A673 (cell line): ENCODE measurements around the gene SH2D3C. TPM values are rescaled to one million over a fixed set of nuclear protein-coding genes. Genes with fewer than 3 reads are reported as not detected.

Experiments
- BruUV-seq: library from RNA; stranded (reverse); fragments of 400-500 nt; replicated peaks from 2 replicates; lab custom pipeline; 2021; lab: Mats Ljungman, UMichigan
- CTCF ChIA-PET: fragments of 300-600 bp; sonication (Branson Sonifier 250); formaldehyde crosslinking; loops from one replicate; lab custom pipeline; 2022; ENCODE audit warnings: antibody characterized with exemption; lab: Charles Lee
- POLR2A ChIA-PET: fragments of 300-600 bp; sonication (Branson Sonifier 250); formaldehyde crosslinking; loops from one replicate; lab custom pipeline; 2022; ENCODE audit warnings: antibody characterized with exemption; ENCODE audit not compliant: low non-redundant PET; lab: Charles Lee
- DNase-seq: peaks from one replicate; pipeline ENCODE4 v3.0.0-alpha.2; 2015; ENCODE audit warnings: low spot score
- H3K27ac ChIP-seq: fragments of 200-600 bp; sonication (generic); 2 replicates; pipeline ENCODE4 v1.5.1; 2016; ENCODE audit warnings: mixed run types, low read depth, mild to moderate bottlenecking, mixed read lengths, antibody characterized with exemption, low read length; ENCODE audit not compliant: poor library complexity, severe bottlenecking
- H3K27me3 ChIP-seq: fragments of 200-600 bp; sonication (generic); replicated peaks from 2 replicates; pipeline ENCODE4 v1.6.1; 2017; ENCODE audit warnings: mixed run types, low read depth, mild to moderate bottlenecking, mixed read lengths, antibody characterized with exemption, low read length; ENCODE audit not compliant: insufficient read depth, poor library complexity
- H3K36me3 ChIP-seq: fragments of 200-600 bp; sonication (generic); 2 replicates; pipeline ENCODE4 v1.6.1; 2016; ENCODE audit warnings: mixed run types, mild to moderate bottlenecking, mixed read lengths, antibody characterized with exemption, low read length; ENCODE audit not compliant: insufficient read depth, poor library complexity, severe bottlenecking
- H3K4me1 ChIP-seq: fragments of 200-600 bp; sonication (generic); 2 replicates; pipeline ENCODE4 v1.6.1; 2017; ENCODE audit warnings: mixed run types, mild to moderate bottlenecking, mixed read lengths, antibody characterized with exemption, low read length; ENCODE audit not compliant: insufficient read depth, poor library complexity, severe bottlenecking
- H3K4me3 ChIP-seq: fragments of 200-600 bp; sonication (generic); 2 replicates; pipeline ENCODE4 v1.5.1; 2016; ENCODE audit warnings: low read depth, mixed run types, mild to moderate bottlenecking, mixed read lengths, low read length; ENCODE audit not compliant: poor library complexity, severe bottlenecking
- H3K9me3 ChIP-seq: fragments of 200-600 bp; sonication (generic); 2 replicates; pipeline ENCODE4 v1.6.1; 2016; ENCODE audit warnings: mixed run types, low read depth, mild to moderate bottlenecking, mixed read lengths, antibody characterized with exemption, low read length; ENCODE audit not compliant: poor library complexity, severe bottlenecking
- EZH2 ChIP-seq: fragments of 200-600 bp; sonication (generic); IDR thresholded peaks from 2 replicates; pipeline ENCODE4 v1.6.1; 2017; ENCODE audit warnings: borderline replicate concordance, low read depth, mild to moderate bottlenecking, mixed read lengths, antibody characterized with exemption, low read length; ENCODE audit not compliant: poor library complexity, severe bottlenecking
- intact Hi-C: fragments of 100-400 bp; cut with micrococcal nuclease; formaldehyde crosslinking; loops from one replicate; pipeline ENCODE4 v1.10.0; 2022; ENCODE audit not compliant: unreplicated experiment
- total RNA-seq: library from RNA; stranded (reverse); gene quantifications from 2 replicates; pipeline ENCODE4 v1.2.3, GENCODE V29; 2021
- TF ChIP-seq, protein P1 (sequence below): fragments of 300-800, 200-600 bp; sonication (generic); conservative IDR thresholded peaks from 2 replicates; pipeline ENCODE4 v1.5.1; 2017; ENCODE audit warnings: low read depth, mild to moderate bottlenecking, antibody characterized with exemption, low read length, moderate library complexity, mixed read lengths

Gene SH2D3C
- total RNA-seq, 1 experiment from 2014 or later, result not detected

GRCh38 chr9:127809002-127809539 lies 30.6 kb upstream of the SH2D3C start:
- no TSS peak for BruUV-seq
- Histone ChIP-seq H3K27ac (no peak overlapping the region), H3K9me3 (no peaks in the 10 kb centered on the region), H3K4me1 (peaks cover 4% of the 10 kb centered on the region), H3K36me3 (peaks cover 45% of the 10 kb centered on the region), H3K4me3 (no peak overlapping the region), H3K27me3 (no peaks in the 10 kb centered on the region)
- CTCF ChIA-PET, result no interaction called here
- intact Hi-C loops, result no loop called here
- no peak for TF ChIP-seq EZH2
- TF ChIP-seq, protein P1, sequence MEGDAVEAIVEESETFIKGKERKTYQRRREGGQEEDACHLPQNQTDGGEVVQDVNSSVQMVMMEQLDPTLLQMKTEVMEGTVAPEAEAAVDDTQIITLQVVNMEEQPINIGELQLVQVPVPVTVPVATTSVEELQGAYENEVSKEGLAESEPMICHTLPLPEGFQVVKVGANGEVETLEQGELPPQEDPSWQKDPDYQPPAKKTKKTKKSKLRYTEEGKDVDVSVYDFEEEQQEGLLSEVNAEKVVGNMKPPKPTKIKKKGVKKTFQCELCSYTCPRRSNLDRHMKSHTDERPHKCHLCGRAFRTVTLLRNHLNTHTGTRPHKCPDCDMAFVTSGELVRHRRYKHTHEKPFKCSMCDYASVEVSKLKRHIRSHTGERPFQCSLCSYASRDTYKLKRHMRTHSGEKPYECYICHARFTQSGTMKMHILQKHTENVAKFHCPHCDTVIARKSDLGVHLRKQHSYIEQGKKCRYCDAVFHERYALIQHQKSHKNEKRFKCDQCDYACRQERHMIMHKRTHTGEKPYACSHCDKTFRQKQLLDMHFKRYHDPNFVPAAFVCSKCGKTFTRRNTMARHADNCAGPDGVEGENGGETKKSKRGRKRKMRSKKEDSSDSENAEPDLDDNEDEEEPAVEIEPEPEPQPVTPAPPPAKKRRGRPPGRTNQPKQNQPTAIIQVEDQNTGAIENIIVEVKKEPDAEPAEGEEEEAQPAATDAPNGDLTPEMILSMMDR, result no peak
- DNase-seq, result no peak
- POLR2A ChIA-PET, result no interaction called here

DNA sequence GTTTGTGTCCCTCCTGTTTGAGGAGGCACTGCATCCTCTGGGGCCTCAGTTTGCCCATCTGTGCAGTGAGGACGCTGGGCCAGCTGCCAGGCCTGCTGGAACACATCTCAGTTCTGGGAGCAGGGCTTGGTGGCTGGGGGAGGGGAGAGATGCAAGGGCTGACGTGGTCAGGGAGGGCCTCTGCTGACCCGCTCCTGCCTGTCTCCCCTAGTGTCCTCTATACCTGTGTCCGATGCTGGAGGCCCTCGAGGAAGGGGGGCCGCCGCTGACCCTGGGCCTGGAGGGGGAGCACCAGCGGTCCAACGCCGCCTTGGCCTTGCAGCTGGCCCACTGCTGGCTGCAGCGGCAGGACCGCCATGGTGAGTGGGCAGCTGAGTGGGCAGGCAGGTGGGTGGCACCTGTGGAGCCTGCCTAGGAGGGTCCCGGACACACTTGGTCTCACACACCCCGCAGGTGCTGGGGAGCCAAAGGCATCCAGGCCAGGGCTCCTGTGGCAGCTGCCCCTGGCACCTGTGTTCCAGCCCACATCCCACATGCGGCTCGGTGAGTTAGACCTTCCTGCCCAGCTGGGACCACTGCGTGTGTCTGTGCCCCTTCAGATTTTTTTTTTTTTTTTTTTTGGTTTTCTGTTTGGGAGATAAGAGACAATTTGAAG lies 30.0 kb upstream of the SH2D3C start:
- DNase-seq, result no peak
- Histone ChIP-seq H3K4me3 (no peak overlapping the region), H3K36me3 (peaks cover 39% of the 10 kb centered on the region), H3K27me3 (no peaks in the 10 kb centered on the region), H3K9me3 (no peaks in the 10 kb centered on the region), H3K27ac (no peak overlapping the region), H3K4me1 (peaks cover 6% of the 10 kb centered on the region)
- BruUV-seq, result no TSS peak
- CTCF ChIA-PET, result no interaction called here
- intact Hi-C loops, result no loop called here
- POLR2A ChIA-PET, result no interaction called here
- TF ChIP-seq, protein P1, result no peak
- no peak for TF ChIP-seq EZH2

DNA sequence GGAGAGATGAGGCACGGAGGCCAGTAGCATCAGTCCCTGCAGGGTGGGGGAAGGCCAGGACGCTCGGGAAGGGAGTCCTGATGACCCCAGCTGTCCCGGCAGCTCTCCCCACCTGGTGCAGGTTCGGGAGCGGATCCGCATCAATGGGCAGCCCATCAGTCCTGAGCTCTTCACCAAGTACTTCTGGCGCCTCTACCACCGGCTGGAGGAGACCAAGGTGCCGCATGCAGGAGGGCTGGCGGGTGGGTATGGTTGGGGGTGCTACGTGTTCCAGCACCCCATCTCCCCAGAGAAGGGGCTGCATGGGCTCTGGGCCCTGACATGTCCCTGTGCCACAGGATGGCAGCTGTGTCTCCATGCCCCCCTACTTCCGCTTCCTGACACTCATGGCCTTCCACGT lies 28.4 kb upstream of the SH2D3C start:
- H3K27ac ChIP-seq, result no peak overlapping the region
- TF ChIP-seq EZH2, result no peak
- TF ChIP-seq, protein P1, result no peak
- no peak overlapping the region for H3K4me3 ChIP-seq
- DNase-seq, result no peak
- ChIA-PET CTCF (no interaction called here), POLR2A (no interaction called here)
- peaks cover 12% of the 10 kb centered on the region for H3K4me1 ChIP-seq
- BruUV-seq, result no TSS peak
- H3K36me3 ChIP-seq, result peaks cover 24% of the 10 kb centered on the region
- no peaks in the 10 kb centered on the region for H3K9me3 ChIP-seq
- H3K27me3 ChIP-seq, result no peaks in the 10 kb centered on the region
- intact Hi-C loops, result no loop called here
